Fibroblast of skin of abdomen (primary cell): Measurements from ENCODE around the gene ADGRV1. TPM values are rescaled to one million over a fixed set of nuclear protein-coding genes. Genes with fewer than 3 reads are reported as not detected.
A peak's percentile ranks its signal among the peaks of the same experiment; 100 is the strongest.

Source experiments
- DNase-seq: peaks from one replicate; pipeline ENCODE4 v3.0.0-alpha.2; 2013
- polyA plus RNA-seq, 2 experiments: library from polyadenylated mRNA; unstranded; fragments of 120-200 nt; gene quantifications; one replicate each; pipeline ENCODE4 v1.2.1, GENCODE V29; 2013; ENCODE audit not compliant: insufficient read length in 2 of 2

ADGRV1 gene
- 0.22 TPM for polyA plus RNA-seq (2013, experiment 1 of 2; ENCODE audit: insufficient read length)
- 0.20 TPM for polyA plus RNA-seq (2013, experiment 2 of 2; ENCODE audit: insufficient read length)

GRCh38 chr5:90558344-90559192 is at the start of gene ADGRV1:
Gene ADGRV1 (plus strand): TSS chr5:90558797. CDS start chr5:90558896, 99 bp downstream.
- DNase-seq: peak; percentile 68

- DNase-seq: no peak
Measured at GRCh38 chr5:90510438-90510837, 48.2 kb upstream of the ADGRV1 start.

- no peak for DNase-seq
Measured at GRCh38 chr5:90514520-90514919, 44.1 kb upstream of the ADGRV1 start.

- peak; percentile 16 for DNase-seq
Measured at GRCh38 chr5:90518661-90519060, 39.9 kb upstream of the ADGRV1 start.

- DNase-seq: no peak
Measured at GRCh38 chr5:90519081-90519480, 39.5 kb upstream of the ADGRV1 start.

- DNase-seq: no peak
Measured at GRCh38 chr5:90528601-90529193, 29.9 kb upstream of the ADGRV1 start.

- DNase-seq: peak; percentile 98
Measured at GRCh38 chr5:90529194-90529938, 29.2 kb upstream of the ADGRV1 start, which contains the start of gene LYSMD3. Gene LYSMD3 (minus strand): TSS chr5:90529584. CDS start chr5:90525289, 4,295 bp downstream.

GRCh38 chr5:90529939-90530677 is 28.5 kb upstream of the ADGRV1 start:
- peak; percentile 80 for DNase-seq

GRCh38 chr5:90530736-90531487 is 27.7 kb upstream of the ADGRV1 start:
- DNase-seq: no peak

- DNase-seq: no peak
Measured at GRCh38 chr5:90533794-90534193, 24.8 kb upstream of the ADGRV1 start.

- DNase-seq: no peak
Measured at GRCh38 chr5:90534922-90535321, 23.7 kb upstream of the ADGRV1 start.

- no peak for DNase-seq
Measured at GRCh38 chr5:90542827-90543519, 15.6 kb upstream of the ADGRV1 start.

GRCh38 chr5:90545511-90545910 is 13.1 kb upstream of the ADGRV1 start:
- no peak for DNase-seq

GRCh38 chr5:90546216-90546837 is 12.3 kb upstream of the ADGRV1 start:
- DNase-seq: peak; percentile 64

- DNase-seq: no peak
Measured at GRCh38 chr5:90547072-90547536, 11.5 kb upstream of the ADGRV1 start.

GRCh38 chr5:90548069-90548593 is 10.5 kb upstream of the ADGRV1 start:
- DNase-seq: peak; percentile 88

GRCh38 chr5:90549223-90549622 is 9.4 kb upstream of the ADGRV1 start:
- no peak for DNase-seq

- no peak for DNase-seq
Measured at GRCh38 chr5:90549729-90550275, 8.8 kb upstream of the ADGRV1 start.

- no peak for DNase-seq
Measured at GRCh38 chr5:90550963-90551362, 7.6 kb upstream of the ADGRV1 start.

- no peak for DNase-seq
Measured at GRCh38 chr5:90551376-90551775, 7.2 kb upstream of the ADGRV1 start.
